ENCODE measurements around the gene ZC3H4. TPM values are rescaled to one million over a fixed set of nuclear protein-coding genes. Genes with fewer than 3 reads are reported as not detected.
"Not testable (repeated sequence)": the region's sequence is repeated elsewhere in the genome, so short reads cannot be mapped to it uniquely, and the experiment has no call there.

ZC3H4 gene
- total and polyA plus RNA-seq, 2 donors (not counting 1 experiment from before 2014, with no cell fraction given) = 8.4 to 13.5 TPM

DNA sequence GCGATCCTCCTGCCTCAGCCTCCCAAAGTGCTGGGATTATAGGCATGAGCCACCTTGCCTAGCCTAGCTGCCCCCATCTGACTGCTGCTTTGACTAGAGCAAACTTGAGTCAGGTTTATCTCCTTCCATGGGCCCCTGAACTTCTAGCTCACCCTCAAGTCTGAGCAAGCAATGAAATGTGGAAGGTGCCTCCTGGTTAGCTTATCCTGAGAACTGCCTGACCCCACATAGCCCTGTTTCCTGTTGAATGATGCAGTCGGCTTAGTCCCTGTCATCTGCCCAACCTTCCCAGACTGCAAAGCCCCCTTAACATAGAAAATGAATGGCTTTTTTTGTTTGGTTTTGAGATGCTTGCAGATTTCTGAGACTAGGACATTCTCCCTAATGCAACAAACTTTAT lies 56.2 kb downstream of the ZC3H4 start:
- no peak overlapping the region for H2AFZ ChIP-seq (ENCODE audit: low read length)
- H3K9ac ChIP-seq (ENCODE audit: insufficient read depth, low read length) = no peak overlapping the region
- TF ChIP-seq, protein P1, sequence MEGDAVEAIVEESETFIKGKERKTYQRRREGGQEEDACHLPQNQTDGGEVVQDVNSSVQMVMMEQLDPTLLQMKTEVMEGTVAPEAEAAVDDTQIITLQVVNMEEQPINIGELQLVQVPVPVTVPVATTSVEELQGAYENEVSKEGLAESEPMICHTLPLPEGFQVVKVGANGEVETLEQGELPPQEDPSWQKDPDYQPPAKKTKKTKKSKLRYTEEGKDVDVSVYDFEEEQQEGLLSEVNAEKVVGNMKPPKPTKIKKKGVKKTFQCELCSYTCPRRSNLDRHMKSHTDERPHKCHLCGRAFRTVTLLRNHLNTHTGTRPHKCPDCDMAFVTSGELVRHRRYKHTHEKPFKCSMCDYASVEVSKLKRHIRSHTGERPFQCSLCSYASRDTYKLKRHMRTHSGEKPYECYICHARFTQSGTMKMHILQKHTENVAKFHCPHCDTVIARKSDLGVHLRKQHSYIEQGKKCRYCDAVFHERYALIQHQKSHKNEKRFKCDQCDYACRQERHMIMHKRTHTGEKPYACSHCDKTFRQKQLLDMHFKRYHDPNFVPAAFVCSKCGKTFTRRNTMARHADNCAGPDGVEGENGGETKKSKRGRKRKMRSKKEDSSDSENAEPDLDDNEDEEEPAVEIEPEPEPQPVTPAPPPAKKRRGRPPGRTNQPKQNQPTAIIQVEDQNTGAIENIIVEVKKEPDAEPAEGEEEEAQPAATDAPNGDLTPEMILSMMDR (conservative IDR thresholded peaks at IDR 0.05 in 1 of 2, IDR thresholded peaks at IDR 0.05 in 1 of 2; ENCODE audit: low read depth in 1 of 2, low read length in 2 of 2) = no peak
- no peaks in the 10 kb centered on the region for H3K79me2 ChIP-seq (ENCODE audit: control insufficient read depth, insufficient read depth, low read length)
- H3K36me3 ChIP-seq (ENCODE audit: control insufficient read depth, insufficient read depth, low read length) = no peaks in the 10 kb centered on the region
- no peak overlapping the region for H3K27ac ChIP-seq (ENCODE audit: insufficient read depth, low read length)
- H3K9me3 ChIP-seq (ENCODE audit: control insufficient read depth, insufficient read depth, low read depth, low read length) = no peaks in the 10 kb centered on the region
- no peaks in the 10 kb centered on the region for H3K4me1 ChIP-seq (ENCODE audit: control insufficient read depth, extremely low read depth, insufficient read depth, low read length)
- no peak for DNase-seq (ENCODE audit: low read depth in 2 of 2)
- H3K4me2 ChIP-seq (ENCODE audit: extremely low read depth, insufficient read depth, low read length) = no peak overlapping the region
- H3K4me3 ChIP-seq (replicated peaks in 1 of 4; ENCODE audit: control extremely low read depth in 1 of 4, insufficient read depth in 1 of 4, low read depth in 3 of 4, low read length in 4 of 4) = no peak overlapping the region
- no peaks in the 10 kb centered on the region for H3K27me3 ChIP-seq (ENCODE audit: control insufficient read depth, insufficient read depth, low read length)
- H4K20me1 ChIP-seq (ENCODE audit: control insufficient read depth, extremely low read depth, insufficient read depth, low read length) = no peaks in the 10 kb centered on the region

DNA sequence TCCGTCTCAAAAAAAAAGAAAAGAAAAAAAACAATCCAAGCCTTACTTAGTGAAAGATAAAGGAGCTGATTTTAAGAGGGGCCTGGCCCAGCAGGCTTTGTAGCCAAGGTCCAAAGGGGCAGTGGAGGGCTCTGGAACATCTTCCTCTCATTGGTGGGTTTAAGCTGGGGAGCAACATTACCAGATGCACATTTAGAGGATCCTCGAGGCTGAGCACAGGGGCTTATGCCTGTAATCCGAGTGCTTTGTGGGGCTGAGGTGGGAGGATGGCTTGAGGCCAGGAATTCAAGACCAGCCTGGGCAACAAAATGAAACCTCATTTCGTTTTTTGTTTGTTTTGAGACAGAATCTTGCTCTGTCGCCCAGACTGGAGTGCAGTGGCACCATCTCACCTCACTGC lies 57.2 kb downstream of the ZC3H4 start:
- Histone ChIP-seq H2AFZ (ENCODE audit: low read length) (no peak overlapping the region), H3K36me3 (ENCODE audit: control insufficient read depth, insufficient read depth, low read length) (no peaks in the 10 kb centered on the region), H3K4me2 (ENCODE audit: extremely low read depth, insufficient read depth, low read length) (no peak overlapping the region), H3K27ac (ENCODE audit: insufficient read depth, low read length) (no peak overlapping the region), H3K27me3 (ENCODE audit: control insufficient read depth, insufficient read depth, low read length) (no peaks in the 10 kb centered on the region), H3K9ac (ENCODE audit: insufficient read depth, low read length) (no peak overlapping the region), H3K4me1 (ENCODE audit: control insufficient read depth, extremely low read depth, insufficient read depth, low read length) (no peaks in the 10 kb centered on the region), H3K79me2 (ENCODE audit: control insufficient read depth, insufficient read depth, low read length) (no peaks in the 10 kb centered on the region), H3K9me3 (ENCODE audit: control insufficient read depth, insufficient read depth, low read depth, low read length) (no peaks in the 10 kb centered on the region), H4K20me1 (ENCODE audit: control insufficient read depth, extremely low read depth, insufficient read depth, low read length) (no peaks in the 10 kb centered on the region), H3K4me3 (replicated peaks in 1 of 4; ENCODE audit: control extremely low read depth in 1 of 4, insufficient read depth in 1 of 4, low read depth in 3 of 4, low read length in 4 of 4) (no peak overlapping the region)
- TF ChIP-seq, protein P1 (conservative IDR thresholded peaks at IDR 0.05 in 1 of 2, IDR thresholded peaks at IDR 0.05 in 1 of 2; ENCODE audit: low read depth in 1 of 2, low read length in 2 of 2) = no peak
- TF ChIP-seq EZH2 (IDR thresholded peaks at IDR 0.05; ENCODE audit: low read length, missing control alignments) = no peak
- DNase-seq (ENCODE audit: low read depth in 2 of 2) = no peak

DNA sequence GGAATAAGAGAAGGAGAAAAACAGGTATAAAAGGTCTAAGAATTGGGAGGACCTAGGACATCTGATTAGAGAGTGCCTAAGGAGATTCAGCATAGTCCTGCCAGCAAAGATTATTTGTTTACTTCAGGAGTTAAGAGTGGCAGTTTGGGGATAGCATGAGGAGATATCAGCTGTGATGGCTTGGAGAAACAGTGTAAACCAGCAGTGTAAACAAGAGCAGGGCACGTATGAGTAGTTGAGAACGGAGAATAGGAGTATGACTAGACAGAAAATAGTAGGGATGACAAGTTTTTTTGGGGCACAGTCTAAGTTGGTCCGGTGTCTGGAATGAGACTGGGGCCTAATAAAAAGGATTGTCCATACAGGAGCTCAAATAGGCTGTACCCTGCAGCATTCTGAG lies 63.0 kb downstream of the ZC3H4 start:
- H3K27ac ChIP-seq (ENCODE audit: insufficient read depth, low read length); H3K4me2 ChIP-seq (ENCODE audit: extremely low read depth, insufficient read depth, low read length); H3K27me3 ChIP-seq (ENCODE audit: control insufficient read depth, insufficient read depth, low read length); H3K9me3 ChIP-seq (ENCODE audit: control insufficient read depth, insufficient read depth, low read depth, low read length); H3K9ac ChIP-seq (ENCODE audit: insufficient read depth, low read length); H3K79me2 ChIP-seq (ENCODE audit: control insufficient read depth, insufficient read depth, low read length); H3K4me3 ChIP-seq (replicated peaks in 1 of 4; ENCODE audit: control extremely low read depth in 1 of 4, insufficient read depth in 1 of 4, low read depth in 3 of 4, low read length in 4 of 4); H2AFZ ChIP-seq (ENCODE audit: low read length); DNase-seq (ENCODE audit: low read depth in 2 of 2); H4K20me1 ChIP-seq (ENCODE audit: control insufficient read depth, extremely low read depth, insufficient read depth, low read length); H3K4me1 ChIP-seq (ENCODE audit: control insufficient read depth, extremely low read depth, insufficient read depth, low read length); H3K36me3 ChIP-seq (ENCODE audit: control insufficient read depth, insufficient read depth, low read length): not testable (repeated sequence)

Data from fibroblast of lung (primary cell).